ENCODE results near the gene CRYM. TPM values are rescaled to one million over a fixed set of nuclear protein-coding genes. Genes with fewer than 3 reads are reported as not detected.

Gene CRYM
- total and polyA plus RNA-seq, 4 donors: 2.3 to 7.8 (median 7.0) TPM

DNA sequence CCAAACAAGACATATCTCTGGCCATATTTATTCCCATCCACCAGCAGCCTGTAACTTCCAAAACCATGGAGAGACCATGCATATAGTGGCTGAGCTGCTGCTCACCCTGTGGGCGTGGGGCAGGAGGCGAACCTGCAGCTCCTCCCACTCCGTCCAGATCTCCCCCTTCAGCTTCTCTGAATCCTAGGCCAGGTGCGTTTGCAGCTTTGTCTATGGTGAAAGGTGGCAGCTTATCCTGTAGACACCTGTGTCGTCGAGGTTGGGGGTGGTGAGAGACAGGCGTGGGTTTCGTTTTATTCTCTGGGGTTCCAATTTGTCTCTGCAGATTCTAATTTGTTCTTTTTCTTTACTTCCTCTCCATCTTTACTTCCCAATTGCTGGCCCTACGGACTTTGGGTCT lies 54.3 kb downstream of the CRYM start:
- no peaks in the 10 kb centered on the region for H3K27me3 ChIP-seq (ENCODE audit: control insufficient read depth in 4 of 4, insufficient read depth in 4 of 4, low read length in 3 of 4)
- 77% methylated on average over 9 of the region's 9 CpGs for WGBS
- H3K4me3 ChIP-seq (ENCODE audit: low read depth in 1 of 3, low read length in 3 of 3): no peak overlapping the region

DNA sequence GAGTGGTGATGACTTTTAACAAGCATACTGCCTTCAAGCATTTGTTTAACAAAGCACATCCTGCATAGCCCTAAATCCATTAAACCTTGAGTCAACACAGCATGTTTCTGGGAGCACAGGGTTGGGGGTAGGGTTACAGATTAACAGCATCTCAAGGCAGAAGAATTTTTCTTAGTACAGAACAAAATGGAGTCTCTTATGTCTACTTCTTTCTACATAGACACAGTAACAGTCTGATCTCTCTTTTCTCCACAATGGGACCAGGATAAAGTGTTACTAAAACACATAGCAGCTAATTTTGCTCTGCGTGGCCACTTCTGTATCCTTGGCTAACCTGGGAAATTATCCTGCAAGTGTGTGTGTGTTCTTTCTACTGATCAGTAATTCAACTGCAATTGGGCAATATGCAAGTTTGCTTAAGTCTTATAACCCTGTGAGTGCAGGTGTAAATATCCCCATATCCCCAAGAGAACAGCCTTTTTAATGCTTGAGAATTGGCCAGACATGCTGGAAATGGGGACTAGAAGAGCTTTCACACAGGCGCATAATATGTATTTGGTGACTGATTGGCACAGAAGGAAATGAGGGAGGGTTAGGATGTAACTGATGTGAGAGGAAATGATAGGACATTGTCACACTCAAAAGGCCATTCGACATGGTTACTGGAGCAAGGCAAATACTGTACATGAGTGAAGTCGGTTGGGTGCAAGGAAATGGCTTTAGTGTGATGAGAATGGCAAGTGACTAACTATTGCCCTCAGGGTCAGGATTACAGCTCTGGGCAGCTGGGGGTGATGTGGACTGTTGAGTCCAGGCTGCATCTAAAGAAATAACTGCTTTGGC lies 55.4 kb downstream of the CRYM start:
- H3K4me1 ChIP-seq (ENCODE audit: control insufficient read depth in 4 of 4, insufficient read depth in 4 of 4, low read length in 3 of 4): no peaks in the 10 kb centered on the region
- H3K36me3 ChIP-seq (ENCODE audit: control insufficient read depth in 4 of 4, insufficient read depth in 3 of 4, low read depth in 1 of 4, low read length in 3 of 4): no peaks in the 10 kb centered on the region
- WGBS: 70% methylated on average over 4 of the region's 4 CpGs
- no peak overlapping the region for H3K27ac ChIP-seq (ENCODE audit: low read depth in 1 of 2, low read length in 2 of 2)
- no peaks in the 10 kb centered on the region for H3K9me3 ChIP-seq (ENCODE audit: control insufficient read depth in 4 of 4, low read length in 3 of 4)
- H3K27me3 ChIP-seq (ENCODE audit: control insufficient read depth in 4 of 4, insufficient read depth in 4 of 4, low read length in 3 of 4): no peaks in the 10 kb centered on the region
- no peak overlapping the region for H3K9ac ChIP-seq (ENCODE audit: low read depth in 1 of 2, low read length in 2 of 2)
- H3K4me3 ChIP-seq (ENCODE audit: low read depth in 1 of 3, low read length in 3 of 3): no peak overlapping the region
- no peak for DNase-seq (ENCODE audit: low spot score)
- TF ChIP-seq SP1 (IDR thresholded peaks at IDR 0.05) (no peak), ZBTB33 (IDR thresholded peaks at IDR 0.05) (no peak), FOXA1 (IDR thresholded peaks at IDR 0.05) (no peak), EGR1 (IDR thresholded peaks at IDR 0.05; ENCODE audit: low read depth in 2 of 2) (no peak), CTCF (IDR thresholded peaks at IDR 0.05; ENCODE audit: low read depth, low read length, missing input control) (no peak), GABPA (IDR thresholded peaks at IDR 0.05 in 1 of 2, conservative IDR thresholded peaks at IDR 0.05 in 1 of 2) (no peak), TAF1 (conservative IDR thresholded peaks at IDR 0.05) (no peak), HNF4G (IDR thresholded peaks at IDR 0.05) (no peak), RXRA (IDR thresholded peaks at IDR 0.05) (no peak), ATF3 (IDR thresholded peaks at IDR 0.05) (no peak), RAD21 (IDR thresholded peaks at IDR 0.05) (no peak), JUND (IDR thresholded peaks at IDR 0.05) (no peak), FOXA2 (IDR thresholded peaks at IDR 0.05) (no peak), NR2F2 (IDR thresholded peaks at IDR 0.05) (no peak)
- TF ChIP-seq, protein P1, sequence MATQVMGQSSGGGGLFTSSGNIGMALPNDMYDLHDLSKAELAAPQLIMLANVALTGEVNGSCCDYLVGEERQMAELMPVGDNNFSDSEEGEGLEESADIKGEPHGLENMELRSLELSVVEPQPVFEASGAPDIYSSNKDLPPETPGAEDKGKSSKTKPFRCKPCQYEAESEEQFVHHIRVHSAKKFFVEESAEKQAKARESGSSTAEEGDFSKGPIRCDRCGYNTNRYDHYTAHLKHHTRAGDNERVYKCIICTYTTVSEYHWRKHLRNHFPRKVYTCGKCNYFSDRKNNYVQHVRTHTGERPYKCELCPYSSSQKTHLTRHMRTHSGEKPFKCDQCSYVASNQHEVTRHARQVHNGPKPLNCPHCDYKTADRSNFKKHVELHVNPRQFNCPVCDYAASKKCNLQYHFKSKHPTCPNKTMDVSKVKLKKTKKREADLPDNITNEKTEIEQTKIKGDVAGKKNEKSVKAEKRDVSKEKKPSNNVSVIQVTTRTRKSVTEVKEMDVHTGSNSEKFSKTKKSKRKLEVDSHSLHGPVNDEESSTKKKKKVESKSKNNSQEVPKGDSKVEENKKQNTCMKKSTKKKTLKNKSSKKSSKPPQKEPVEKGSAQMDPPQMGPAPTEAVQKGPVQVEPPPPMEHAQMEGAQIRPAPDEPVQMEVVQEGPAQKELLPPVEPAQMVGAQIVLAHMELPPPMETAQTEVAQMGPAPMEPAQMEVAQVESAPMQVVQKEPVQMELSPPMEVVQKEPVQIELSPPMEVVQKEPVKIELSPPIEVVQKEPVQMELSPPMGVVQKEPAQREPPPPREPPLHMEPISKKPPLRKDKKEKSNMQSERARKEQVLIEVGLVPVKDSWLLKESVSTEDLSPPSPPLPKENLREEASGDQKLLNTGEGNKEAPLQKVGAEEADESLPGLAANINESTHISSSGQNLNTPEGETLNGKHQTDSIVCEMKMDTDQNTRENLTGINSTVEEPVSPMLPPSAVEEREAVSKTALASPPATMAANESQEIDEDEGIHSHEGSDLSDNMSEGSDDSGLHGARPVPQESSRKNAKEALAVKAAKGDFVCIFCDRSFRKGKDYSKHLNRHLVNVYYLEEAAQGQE (IDR thresholded peaks at IDR 0.05): no peak
- TF ChIP-seq, protein P2, sequence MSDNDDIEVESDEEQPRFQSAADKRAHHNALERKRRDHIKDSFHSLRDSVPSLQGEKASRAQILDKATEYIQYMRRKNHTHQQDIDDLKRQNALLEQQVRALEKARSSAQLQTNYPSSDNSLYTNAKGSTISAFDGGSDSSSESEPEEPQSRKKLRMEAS (IDR thresholded peaks at IDR 0.05): no peak

More for the DNA sequence above, 54.3 kb downstream of the CRYM start:
- Histone ChIP-seq H3K9me3 (ENCODE audit: control insufficient read depth in 4 of 4, low read length in 3 of 4) (no peaks in the 10 kb centered on the region), H3K9ac (ENCODE audit: low read depth in 1 of 2, low read length in 2 of 2) (no peak overlapping the region), H3K4me1 (ENCODE audit: control insufficient read depth in 4 of 4, insufficient read depth in 4 of 4, low read length in 3 of 4) (no peaks in the 10 kb centered on the region), H3K27ac (ENCODE audit: low read depth in 1 of 2, low read length in 2 of 2) (no peak overlapping the region), H3K36me3 (ENCODE audit: control insufficient read depth in 4 of 4, insufficient read depth in 3 of 4, low read depth in 1 of 4, low read length in 3 of 4) (no peaks in the 10 kb centered on the region)
- TF ChIP-seq RXRA (IDR thresholded peaks at IDR 0.05) (no peak), SP1 (IDR thresholded peaks at IDR 0.05) (no peak), JUND (IDR thresholded peaks at IDR 0.05) (no peak), NR2F2 (IDR thresholded peaks at IDR 0.05) (no peak), HNF4A (conservative IDR thresholded peaks at IDR 0.05) (no peak), EGR1 (IDR thresholded peaks at IDR 0.05; ENCODE audit: low read depth in 2 of 2) (no peak), RAD21 (IDR thresholded peaks at IDR 0.05) (no peak), FOXA2 (IDR thresholded peaks at IDR 0.05) (no peak), CTCF (IDR thresholded peaks at IDR 0.05; ENCODE audit: low read depth, low read length, missing input control) (no peak)
- TF ChIP-seq, protein P2 (IDR thresholded peaks at IDR 0.05): no peak
- DNase-seq (ENCODE audit: low spot score): no peak

All from liver (tissue), 9 donors.